ENCODE measurements around the gene ZNF821. TPM values are rescaled to one million over a fixed set of nuclear protein-coding genes. Genes with fewer than 3 reads are reported as not detected.
A peak's percentile ranks its signal among the peaks of the same experiment; 100 is the strongest.

Gene ZNF821
- total RNA-seq, 1 donor from 2014 or later: not detected

GRCh38 chr16:71929048-71929447, 45.1 kb upstream of the ZNF821 start:
- no peak for DNase-seq (ENCODE audit: low spot score in 2 of 2)
- Histone ChIP-seq H3K27me3 (no peaks in the 10 kb centered on the region), H3K4me3 (no peak overlapping the region), H3K36me3 (peaks cover 38 to 47% of the 10 kb centered on the region in 2 donors), H3K27ac (peak overlapping the region; percentile 53 to 76), H3K4me1 (peaks cover 2 to 26% of the 10 kb centered on the region in 2 donors), H3K9me3 (no peaks in the 10 kb centered on the region)
- intact Hi-C loops (cut with DNase I): loop anchor here (5.0 kb wide), 1 partner anchor 47 kb away; the partner anchor contains the start of gene ZNF821
- TF ChIP-seq CTCF (IDR thresholded peaks at IDR 0.05): no peak

DNA sequence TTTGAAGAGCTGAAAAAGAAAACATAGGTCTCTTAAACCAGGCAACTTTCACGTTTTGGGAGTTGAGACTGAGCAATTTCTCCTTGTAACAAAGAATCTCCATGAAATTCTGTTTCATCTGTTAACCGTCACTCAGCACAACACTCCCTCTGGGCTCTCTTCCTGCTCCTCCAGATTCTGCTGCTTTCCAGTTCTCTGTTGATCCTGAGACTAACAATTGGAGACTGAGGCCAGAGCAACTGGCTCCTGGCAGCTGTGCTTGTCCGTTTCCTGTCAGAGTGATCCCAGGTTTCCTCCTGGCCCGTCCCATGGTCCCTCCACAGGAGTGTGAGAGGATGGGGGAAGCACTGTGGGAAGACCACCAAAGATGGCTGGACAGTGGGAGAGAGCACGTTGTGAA, 43.8 kb upstream of the ZNF821 start:
- no peak for DNase-seq (ENCODE audit: low spot score in 2 of 2)
- intact Hi-C loops (cut with DNase I): loop anchor here (1.0 to 5.0 kb wide), 2 partner anchors 32 to 45 kb away; partner anchors contain the start of genes IST1 and ZNF821
- no peak overlapping the region for H3K4me3 ChIP-seq
- no peaks in the 10 kb centered on the region for H3K9me3 ChIP-seq
- no peaks in the 10 kb centered on the region for H3K27me3 ChIP-seq
- peaks cover 2 to 26% of the 10 kb centered on the region in 2 donors for H3K4me1 ChIP-seq
- H3K36me3 ChIP-seq: peaks cover 46 to 53% of the 10 kb centered on the region in 2 donors
- no peak for TF ChIP-seq CTCF (IDR thresholded peaks at IDR 0.05)
- H3K27ac ChIP-seq: peak overlapping the region; percentile 53 to 76

DNA sequence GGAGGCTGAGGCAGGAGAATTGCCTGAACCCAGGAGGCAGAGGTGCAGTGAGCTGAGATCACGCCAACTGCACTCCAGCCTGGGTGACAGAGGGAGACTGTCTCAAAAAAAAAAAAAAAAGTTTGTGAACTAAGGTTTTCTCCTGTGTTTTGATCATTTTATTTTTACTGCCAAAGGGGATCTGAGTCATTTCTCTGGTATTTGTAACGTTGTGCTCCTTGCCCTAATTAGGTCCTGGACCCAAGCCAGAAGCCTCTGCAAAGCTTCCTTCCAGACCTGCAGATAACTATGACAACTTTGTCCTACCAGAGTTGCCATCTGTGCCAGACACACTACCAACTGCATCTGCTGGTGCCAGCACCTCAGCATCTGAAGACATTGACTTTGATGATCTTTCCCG, 43.4 kb upstream of the ZNF821 start:
- peaks cover 50 to 57% of the 10 kb centered on the region in 2 donors for H3K36me3 ChIP-seq
- intact Hi-C loops (cut with DNase I): loop anchor here (1.0 to 5.0 kb wide), 2 partner anchors 32 to 45 kb away; partner anchors contain the start of genes IST1 and ZNF821
- peak in 1 of 2 donors; percentile 73 for DNase-seq (ENCODE audit: low spot score in 2 of 2)
- H3K27me3 ChIP-seq: no peaks in the 10 kb centered on the region
- H3K4me3 ChIP-seq: no peak overlapping the region
- H3K27ac ChIP-seq: peak overlapping the region; percentile 53 to 76
- H3K9me3 ChIP-seq: no peaks in the 10 kb centered on the region
- TF ChIP-seq CTCF (IDR thresholded peaks at IDR 0.05): no peak
- H3K4me1 ChIP-seq: peaks cover 2 to 26% of the 10 kb centered on the region in 2 donors

DNA sequence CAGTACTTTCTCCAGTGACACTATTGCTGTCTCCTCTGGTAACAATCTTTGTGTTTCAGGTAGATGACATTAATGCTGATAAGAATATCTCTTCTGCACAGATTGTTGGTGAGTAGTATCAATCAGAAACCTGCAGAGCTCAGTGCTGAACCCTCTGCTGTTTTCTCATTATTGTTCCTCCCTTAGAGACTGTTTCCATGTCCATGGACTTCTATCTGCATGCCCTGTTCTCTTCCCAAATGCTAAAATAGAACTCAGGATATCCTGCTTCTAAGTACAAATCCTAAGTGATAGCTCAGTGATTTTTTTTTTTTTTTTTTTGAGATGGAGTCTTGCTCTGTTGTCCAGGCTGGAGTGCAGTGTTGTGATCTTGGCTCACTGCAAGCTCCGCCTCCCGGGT, 40.7 kb upstream of the ZNF821 start:
- H3K9me3 ChIP-seq: no peaks in the 10 kb centered on the region
- no peak for DNase-seq (ENCODE audit: low spot score in 2 of 2)
- H3K4me1 ChIP-seq: peaks cover 2 to 26% of the 10 kb centered on the region in 2 donors
- H3K27ac ChIP-seq: no peak overlapping the region
- H3K27me3 ChIP-seq: no peaks in the 10 kb centered on the region
- intact Hi-C loops (cut with DNase I): loop anchor here (5.0 kb wide), 1 partner anchor 42 kb away; the partner anchor contains the start of gene ZNF821
- no peak for TF ChIP-seq CTCF (IDR thresholded peaks at IDR 0.05)
- peaks cover 74 to 84% of the 10 kb centered on the region in 2 donors for H3K36me3 ChIP-seq
- no peak overlapping the region for H3K4me3 ChIP-seq

GRCh38 chr16:71923941-71924690, 40.1 kb upstream of the ZNF821 start:
- TF ChIP-seq CTCF (IDR thresholded peaks at IDR 0.05): no peak
- no peak overlapping the region for H3K27ac ChIP-seq
- H3K36me3 ChIP-seq: peaks cover 77 to 90% of the 10 kb centered on the region in 2 donors
- H3K4me1 ChIP-seq: peaks cover 2 to 26% of the 10 kb centered on the region in 2 donors
- DNase-seq (ENCODE audit: low spot score in 2 of 2): no peak
- H3K9me3 ChIP-seq: no peaks in the 10 kb centered on the region
- H3K27me3 ChIP-seq: no peaks in the 10 kb centered on the region
- no peak overlapping the region for H3K4me3 ChIP-seq
- intact Hi-C loops (cut with DNase I): no loop called here

Measured in ascending aorta (tissue), 2 donors.